Measurements from ENCODE around the gene CACNG4. TPM values are rescaled to one million over a fixed set of nuclear protein-coding genes. Genes with fewer than 3 reads are reported as not detected.

Gene CACNG4
- total RNA-seq, 1 experiment from 2014 or later, result not detected

GRCh38 chr17:66995944-66996343, 31.4 kb downstream of the CACNG4 start:
- no peaks in the 10 kb centered on the region for H4K20me1 ChIP-seq (ENCODE audit: insufficient read depth)
- H3K4me2 ChIP-seq (ENCODE audit: low read length), result no peak overlapping the region
- BruUV-seq (replicated peaks), result no TSS peak
- intact Hi-C loops (cut with micrococcal nuclease), result no loop called here
- ChIA-PET POLR2A (no interaction called here), CTCF (no interaction called here), RAD21 (ENCODE audit: low non-redundant PET in 1 of 2, low total read pairs in 2 of 2, uncharacterized antibody in 2 of 2, unreplicated experiment in 2 of 2) (no interaction called here)
- H3K79me2 ChIP-seq (ENCODE audit: insufficient read depth, low read length), result no peaks in the 10 kb centered on the region
- no peak overlapping the region for H3K27ac ChIP-seq (ENCODE audit: low read depth, low read length)
- no peak overlapping the region for H3K4me3 ChIP-seq (replicated peaks in 1 of 2; ENCODE audit: low read depth in 1 of 2, low read length in 2 of 2)
- DNase-seq (ENCODE audit: low read depth, low spot score), result no peak
- H3K9me2 ChIP-seq (ENCODE audit: insufficient read depth), result no peaks in the 10 kb centered on the region
- no peaks in the 10 kb centered on the region for H3K9me3 ChIP-seq (ENCODE audit: control insufficient read depth in 1 of 2, insufficient read depth in 1 of 2, low read depth in 1 of 2, low read length in 2 of 2)
- H3K27me3 ChIP-seq (ENCODE audit: insufficient read depth, low read length), result no peaks in the 10 kb centered on the region
- H3K9ac ChIP-seq (ENCODE audit: low read length), result no peak overlapping the region
- TF ChIP-seq ATF3 (IDR thresholded peaks at IDR 0.05) (no peak), SRF (IDR thresholded peaks at IDR 0.05; ENCODE audit: low read depth) (no peak), FOSL1 (IDR thresholded peaks at IDR 0.05; ENCODE audit: low read depth) (no peak), SP1 (IDR thresholded peaks at IDR 0.05; ENCODE audit: low read depth) (no peak), ZFX (IDR thresholded peaks at IDR 0.05) (no peak), TCF7L2 (IDR thresholded peaks at IDR 0.05; ENCODE audit: borderline replicate concordance, extremely low read depth, insufficient read depth, insufficient read length) (no peak)
- TF ChIP-seq, protein P1, sequence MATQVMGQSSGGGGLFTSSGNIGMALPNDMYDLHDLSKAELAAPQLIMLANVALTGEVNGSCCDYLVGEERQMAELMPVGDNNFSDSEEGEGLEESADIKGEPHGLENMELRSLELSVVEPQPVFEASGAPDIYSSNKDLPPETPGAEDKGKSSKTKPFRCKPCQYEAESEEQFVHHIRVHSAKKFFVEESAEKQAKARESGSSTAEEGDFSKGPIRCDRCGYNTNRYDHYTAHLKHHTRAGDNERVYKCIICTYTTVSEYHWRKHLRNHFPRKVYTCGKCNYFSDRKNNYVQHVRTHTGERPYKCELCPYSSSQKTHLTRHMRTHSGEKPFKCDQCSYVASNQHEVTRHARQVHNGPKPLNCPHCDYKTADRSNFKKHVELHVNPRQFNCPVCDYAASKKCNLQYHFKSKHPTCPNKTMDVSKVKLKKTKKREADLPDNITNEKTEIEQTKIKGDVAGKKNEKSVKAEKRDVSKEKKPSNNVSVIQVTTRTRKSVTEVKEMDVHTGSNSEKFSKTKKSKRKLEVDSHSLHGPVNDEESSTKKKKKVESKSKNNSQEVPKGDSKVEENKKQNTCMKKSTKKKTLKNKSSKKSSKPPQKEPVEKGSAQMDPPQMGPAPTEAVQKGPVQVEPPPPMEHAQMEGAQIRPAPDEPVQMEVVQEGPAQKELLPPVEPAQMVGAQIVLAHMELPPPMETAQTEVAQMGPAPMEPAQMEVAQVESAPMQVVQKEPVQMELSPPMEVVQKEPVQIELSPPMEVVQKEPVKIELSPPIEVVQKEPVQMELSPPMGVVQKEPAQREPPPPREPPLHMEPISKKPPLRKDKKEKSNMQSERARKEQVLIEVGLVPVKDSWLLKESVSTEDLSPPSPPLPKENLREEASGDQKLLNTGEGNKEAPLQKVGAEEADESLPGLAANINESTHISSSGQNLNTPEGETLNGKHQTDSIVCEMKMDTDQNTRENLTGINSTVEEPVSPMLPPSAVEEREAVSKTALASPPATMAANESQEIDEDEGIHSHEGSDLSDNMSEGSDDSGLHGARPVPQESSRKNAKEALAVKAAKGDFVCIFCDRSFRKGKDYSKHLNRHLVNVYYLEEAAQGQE (IDR thresholded peaks at IDR 0.05; ENCODE audit: low read depth), result no peak
- no peaks in the 10 kb centered on the region for H3K36me3 ChIP-seq (ENCODE audit: control insufficient read depth in 1 of 2, insufficient read depth in 2 of 2, low read length in 2 of 2)
- H3K4me1 ChIP-seq (ENCODE audit: control insufficient read depth in 1 of 2, insufficient read depth in 2 of 2, low read length in 2 of 2), result no peaks in the 10 kb centered on the region
- H2AFZ ChIP-seq (ENCODE audit: low read depth, low read length, poor library complexity, severe bottlenecking), result no peak overlapping the region
- ATAC-seq, result no peak

DNA sequence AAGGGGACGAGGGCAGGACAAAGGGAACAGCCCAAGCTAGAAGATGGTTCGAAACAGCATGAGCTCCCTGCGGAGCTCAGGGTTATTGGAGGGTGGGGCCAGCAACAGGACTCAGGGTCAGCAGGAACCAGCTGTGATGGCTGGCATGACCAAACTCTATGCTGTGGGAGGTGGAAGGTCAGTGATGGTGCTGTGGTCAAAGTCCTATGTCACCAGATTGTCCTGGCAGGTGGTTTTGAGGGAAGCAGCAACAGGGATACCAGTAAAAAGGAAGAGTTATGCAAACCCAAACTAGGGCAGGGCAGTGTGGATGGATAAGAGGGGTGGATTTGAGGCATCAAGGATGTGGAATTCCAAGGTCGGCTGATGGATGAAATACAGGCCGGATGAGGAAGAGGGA, 32.4 kb downstream of the CACNG4 start:
- Histone ChIP-seq H3K27ac (ENCODE audit: low read depth, low read length) (no peak overlapping the region), H3K27me3 (ENCODE audit: insufficient read depth, low read length) (no peaks in the 10 kb centered on the region), H3K4me3 (replicated peaks in 1 of 2; ENCODE audit: low read depth in 1 of 2, low read length in 2 of 2) (no peak overlapping the region), H4K20me1 (ENCODE audit: insufficient read depth) (no peaks in the 10 kb centered on the region), H3K9me3 (ENCODE audit: control insufficient read depth in 1 of 2, insufficient read depth in 1 of 2, low read depth in 1 of 2, low read length in 2 of 2) (no peaks in the 10 kb centered on the region), H3K4me1 (ENCODE audit: control insufficient read depth in 1 of 2, insufficient read depth in 2 of 2, low read length in 2 of 2) (no peaks in the 10 kb centered on the region), H3K36me3 (ENCODE audit: control insufficient read depth in 1 of 2, insufficient read depth in 2 of 2, low read length in 2 of 2) (no peaks in the 10 kb centered on the region), H2AFZ (ENCODE audit: low read depth, low read length, poor library complexity, severe bottlenecking) (no peak overlapping the region), H3K9ac (ENCODE audit: low read length) (no peak overlapping the region), H3K9me2 (ENCODE audit: insufficient read depth) (no peaks in the 10 kb centered on the region), H3K79me2 (ENCODE audit: insufficient read depth, low read length) (no peaks in the 10 kb centered on the region), H3K4me2 (ENCODE audit: low read length) (no peak overlapping the region)
- intact Hi-C loops (cut with micrococcal nuclease), result no loop called here
- ChIA-PET POLR2A (no interaction called here), CTCF (no interaction called here), RAD21 (ENCODE audit: low non-redundant PET in 1 of 2, low total read pairs in 2 of 2, uncharacterized antibody in 2 of 2, unreplicated experiment in 2 of 2) (no interaction called here)
- DNase-seq (ENCODE audit: low read depth, low spot score) (no peak), ATAC-seq (no peak)
- BruUV-seq (replicated peaks), result no TSS peak
- TF ChIP-seq YY1 (IDR thresholded peaks at IDR 0.05; ENCODE audit: extremely low read depth, insufficient replicate concordance, low read depth, low read length) (no peak), SRF (IDR thresholded peaks at IDR 0.05; ENCODE audit: low read depth) (no peak), JUND (IDR thresholded peaks at IDR 0.05) (no peak), EZH2 (IDR thresholded peaks at IDR 0.05) (no peak), ZBTB33 (IDR thresholded peaks at IDR 0.05; ENCODE audit: extremely low read depth, insufficient replicate concordance, low read length) (no peak), SIN3A (IDR thresholded peaks at IDR 0.05; ENCODE audit: low read depth) (no peak), EGR1 (IDR thresholded peaks at IDR 0.05; ENCODE audit: low read depth) (no peak), CBX3 (IDR thresholded peaks at IDR 0.05; ENCODE audit: low read depth) (no peak), ZFX (IDR thresholded peaks at IDR 0.05) (no peak)

All from HCT116 (cell line).